ENCODE measurements around the gene MRPL20. TPM values are rescaled to one million over a fixed set of nuclear protein-coding genes. Genes with fewer than 3 reads are reported as not detected.

MRPL20 gene
- polyA plus RNA-seq, 1 of the 3 experiments (the other 2 are of a cell fraction), result 210 TPM

DNA sequence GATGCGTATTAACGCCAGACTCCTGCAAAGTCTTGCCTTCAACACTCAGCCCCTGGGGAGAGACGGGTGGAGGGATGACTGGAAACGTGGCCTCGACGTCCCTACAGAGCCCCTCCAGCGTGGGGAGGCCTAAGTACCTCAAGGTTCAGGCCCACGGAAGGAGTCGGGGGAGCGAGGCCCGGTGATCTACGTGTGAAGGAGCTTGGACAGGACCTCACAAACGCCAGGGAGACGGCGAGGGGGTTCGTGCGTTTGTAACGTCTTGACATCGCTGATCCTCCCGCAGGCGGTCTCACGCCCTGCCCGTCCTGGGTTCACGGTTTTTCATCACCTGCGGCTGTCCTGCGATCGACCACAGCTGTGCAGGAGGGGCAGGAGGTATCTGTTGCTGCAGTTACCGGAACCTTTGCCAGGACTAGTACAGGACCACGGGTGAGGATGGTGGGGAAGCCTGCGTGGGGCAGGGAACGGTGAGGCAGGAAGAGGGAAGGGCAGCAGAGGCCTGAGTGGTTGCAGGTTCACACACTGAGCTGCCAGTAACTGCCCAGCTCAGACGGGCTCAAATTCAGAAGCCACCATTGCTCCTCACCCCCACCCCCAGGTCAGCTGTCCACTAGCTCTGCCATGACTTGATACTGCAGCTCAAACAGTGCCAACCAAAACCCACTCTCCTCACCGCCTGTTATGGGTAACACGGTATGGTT lies 7.1 kb downstream of the MRPL20 start:
- 0 out of 2 replicates have a peak, but pooled peaks have one; percentile 43 for TF ChIP-seq FOXJ3 (CRISPR knock-in tag; IDR thresholded peaks at IDR 0.05)
- no peak; the same call in 1 of the 2 replicates for TF ChIP-seq MXI1 (IDR thresholded peaks at IDR 0.05; ENCODE audit: low read depth, low read length)
- TF ChIP-seq POLR2AphosphoS5 (IDR thresholded peaks at IDR 0.05; ENCODE audit: low read depth, low read length), result peak; percentile 11
- Histone ChIP-seq H3K4me1 (ENCODE audit: control insufficient read depth in 1 of 2, insufficient read depth in 2 of 2, low read depth in 1 of 2, low read length in 1 of 2) (peaks cover 6 to 23% of the 10 kb centered on the region in 2 experiments; a peak in 1 of 4 replicates), H2AFZ (ENCODE audit: low read depth) (peak overlapping the region; percentile 63; the same call in 1 of the 2 replicates), H3F3A (replicated peaks; ENCODE audit: insufficient read depth) (peaks cover 30% of the 10 kb centered on the region), H3K4me2 (peak overlapping the region; percentile 94), H3K27me3 (ENCODE audit: insufficient read depth) (no peaks in the 10 kb centered on the region), H3K79me2 (ENCODE audit: insufficient read depth) (peaks cover 89% of the 10 kb centered on the region), H3K4me3 (ENCODE audit: low read depth in 2 of 2, low read length in 1 of 2) (peak overlapping the region; percentile 74 to 78), H3K9me2 (no peaks in the 10 kb centered on the region), H3K9me3 (no peaks in the 10 kb centered on the region), H4K20me1 (ENCODE audit: insufficient read depth) (no peaks in the 10 kb centered on the region), H3K27ac (ENCODE audit: low read depth in 2 of 2, low read length in 1 of 2) (peak overlapping the region; percentile 72 to 85), H3K36me3 (replicated peaks in 1 of 2; ENCODE audit: control insufficient read depth in 1 of 2, insufficient read depth in 2 of 2, low read length in 1 of 2) (peaks cover 23 to 32% of the 10 kb centered on the region in 2 experiments), H3K9ac (peak overlapping the region; percentile 93)
- WGBS (ENCODE audit: low lambda C conversion rate), result 4% methylated on average over 14 of the region's 34 CpGs
- CTCF ChIA-PET, result interaction anchor here (1.3 to 3.8 kb wide), 5 partner anchors 8 to 35 kb away, joined by 3 to 16 read pairs (median 6); partner anchors contain the start of gene MRPL20
- no peak for DNase-seq
- POLR2A ChIA-PET, result interaction anchor here (0.7 to 2.1 kb wide), 4 partner anchors 21 to 106 kb away, joined by 3 to 15 read pairs (median 4); partner anchors contain the start of genes ANKRD65 and AURKAIP1

DNA sequence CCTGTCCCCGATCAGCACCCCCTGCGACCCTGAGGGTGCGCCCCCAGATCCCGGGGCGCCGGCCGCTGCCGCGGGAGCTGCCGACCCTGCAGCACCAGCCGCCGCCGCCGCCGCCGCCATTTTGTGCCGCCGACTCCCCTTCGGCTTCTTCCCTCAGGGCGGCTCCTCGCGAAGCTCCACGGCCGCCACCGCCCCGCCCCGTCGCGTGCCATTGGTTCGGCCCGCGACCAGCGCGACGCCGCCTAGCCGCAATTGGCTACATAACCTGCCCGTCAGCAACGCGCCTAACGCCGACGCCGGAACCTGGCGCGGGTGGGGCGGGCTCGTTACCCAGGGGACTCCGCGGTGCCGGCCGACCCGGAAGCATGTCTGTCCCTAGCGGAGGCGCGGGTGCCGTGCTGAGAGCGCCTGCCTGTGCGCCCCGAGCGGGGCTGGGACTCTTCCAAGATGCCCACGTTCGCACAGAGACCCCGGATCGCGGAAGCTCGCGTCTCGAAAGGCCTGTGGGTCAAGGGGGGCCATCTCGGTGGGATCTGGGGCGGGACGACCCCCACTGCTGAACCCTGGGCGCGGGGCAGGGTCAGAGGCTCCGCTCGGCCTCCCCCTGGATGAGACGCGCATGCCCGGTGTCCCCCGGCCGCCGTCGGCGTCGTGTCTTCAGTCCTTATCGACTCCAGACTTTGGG lies 7.8 kb downstream of the MRPL20 start, which contains the start of gene CCNL2:
Gene CCNL2, minus strand, starts transcription at position 149 of the 685 bp plus-strand sequence. Its CDS starts 29 bp downstream, at position 120.
- Histone ChIP-seq H3K79me2 (ENCODE audit: insufficient read depth) (peaks cover 91% of the 10 kb centered on the region), H3K4me1 (ENCODE audit: control insufficient read depth in 1 of 2, insufficient read depth in 2 of 2, low read depth in 1 of 2, low read length in 1 of 2) (peaks cover 6 to 23% of the 10 kb centered on the region in 2 experiments; a peak in 1 of 4 replicates), H2AFZ (ENCODE audit: low read depth) (peak within 1 kb of the TSS; percentile 63; the same call in 1 of the 2 replicates), H3K9me3 (no peaks in the 10 kb centered on the region), H3K9ac (peak within 1 kb of the TSS; percentile 93), H3K4me2 (peak within 1 kb of the TSS; percentile 94), H3K4me3 (ENCODE audit: low read depth in 2 of 2, low read length in 1 of 2) (peak within 1 kb of the TSS; percentile 74 to 78), H3K36me3 (replicated peaks in 1 of 2; ENCODE audit: control insufficient read depth in 1 of 2, insufficient read depth in 2 of 2, low read length in 1 of 2) (peaks cover 24 to 35% of the 10 kb centered on the region in 2 experiments), H4K20me1 (ENCODE audit: insufficient read depth) (no peaks in the 10 kb centered on the region), H3K27me3 (ENCODE audit: insufficient read depth) (no peaks in the 10 kb centered on the region), H3F3A (replicated peaks; ENCODE audit: insufficient read depth) (peaks cover 28% of the 10 kb centered on the region), H3K9me2 (no peaks in the 10 kb centered on the region), H3K27ac (ENCODE audit: low read depth in 2 of 2, low read length in 1 of 2) (peak within 1 kb of the TSS; percentile 72 to 85)
- ChIA-PET POLR2A (interaction anchor here (0.6 to 2.1 kb wide), 6 partner anchors 8 to 28 kb away, joined by 3 to 15 read pairs (median 6); partner anchors contain the start of genes AURKAIP1 and MRPL20), CTCF (interaction anchor here (0.7 to 3.8 kb wide), 8 partner anchors 8 to 219 kb away, joined by 3 to 16 read pairs (median 3); partner anchors contain the start of genes ATAD3A and MRPL20)
- no CpG with 5 or more reads among the region's 86 CpGs for WGBS (ENCODE audit: low lambda C conversion rate)
- peak; percentile 99 for DNase-seq
- TF ChIP-seq EP300 (IDR thresholded peaks at IDR 0.05; ENCODE audit: borderline replicate concordance in 1 of 2, low read depth in 1 of 2, low read length in 1 of 2) (peak in 1 of 2 experiments; percentile 20; a peak in 1 of 4 replicates), NRF1 (IDR thresholded peaks at IDR 0.05; ENCODE audit: low read depth, low read length) (peak; percentile 52), TAF1 (IDR thresholded peaks at IDR 0.05; ENCODE audit: borderline replicate concordance, low read depth, low read length) (peak; percentile 46), MEF2A (IDR thresholded peaks at IDR 0.05; ENCODE audit: borderline replicate concordance, low read depth) (no peak), FOXM1 (IDR thresholded peaks at IDR 0.05; ENCODE audit: low read depth) (no peak), SMC3 (IDR thresholded peaks at IDR 0.05; ENCODE audit: low read depth, low read length) (no peak), YY1 (IDR thresholded peaks at IDR 0.05; ENCODE audit: low read depth) (peak; percentile 91), NFIC (IDR thresholded peaks at IDR 0.05; ENCODE audit: borderline replicate concordance) (no peak), EZH2phosphoT487 (IDR thresholded peaks at IDR 0.05; ENCODE audit: borderline replicate concordance, low read depth) (no peak), ELF1 (IDR thresholded peaks at IDR 0.05) (peak; percentile 95), RXRA (IDR thresholded peaks at IDR 0.05; ENCODE audit: borderline replicate concordance, low read depth) (no peak), FOXJ3 (CRISPR knock-in tag; IDR thresholded peaks at IDR 0.05) (no peak), RAD21 (IDR thresholded peaks at IDR 0.05; ENCODE audit: low read length) (no peak), GATA2 (CRISPR knock-in tag; IDR thresholded peaks at IDR 0.05) (no peak)
- TF ChIP-seq, protein P1, sequence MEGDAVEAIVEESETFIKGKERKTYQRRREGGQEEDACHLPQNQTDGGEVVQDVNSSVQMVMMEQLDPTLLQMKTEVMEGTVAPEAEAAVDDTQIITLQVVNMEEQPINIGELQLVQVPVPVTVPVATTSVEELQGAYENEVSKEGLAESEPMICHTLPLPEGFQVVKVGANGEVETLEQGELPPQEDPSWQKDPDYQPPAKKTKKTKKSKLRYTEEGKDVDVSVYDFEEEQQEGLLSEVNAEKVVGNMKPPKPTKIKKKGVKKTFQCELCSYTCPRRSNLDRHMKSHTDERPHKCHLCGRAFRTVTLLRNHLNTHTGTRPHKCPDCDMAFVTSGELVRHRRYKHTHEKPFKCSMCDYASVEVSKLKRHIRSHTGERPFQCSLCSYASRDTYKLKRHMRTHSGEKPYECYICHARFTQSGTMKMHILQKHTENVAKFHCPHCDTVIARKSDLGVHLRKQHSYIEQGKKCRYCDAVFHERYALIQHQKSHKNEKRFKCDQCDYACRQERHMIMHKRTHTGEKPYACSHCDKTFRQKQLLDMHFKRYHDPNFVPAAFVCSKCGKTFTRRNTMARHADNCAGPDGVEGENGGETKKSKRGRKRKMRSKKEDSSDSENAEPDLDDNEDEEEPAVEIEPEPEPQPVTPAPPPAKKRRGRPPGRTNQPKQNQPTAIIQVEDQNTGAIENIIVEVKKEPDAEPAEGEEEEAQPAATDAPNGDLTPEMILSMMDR (IDR thresholded peaks at IDR 0.05), result peak; percentile 53
- TF ChIP-seq, protein P2, sequence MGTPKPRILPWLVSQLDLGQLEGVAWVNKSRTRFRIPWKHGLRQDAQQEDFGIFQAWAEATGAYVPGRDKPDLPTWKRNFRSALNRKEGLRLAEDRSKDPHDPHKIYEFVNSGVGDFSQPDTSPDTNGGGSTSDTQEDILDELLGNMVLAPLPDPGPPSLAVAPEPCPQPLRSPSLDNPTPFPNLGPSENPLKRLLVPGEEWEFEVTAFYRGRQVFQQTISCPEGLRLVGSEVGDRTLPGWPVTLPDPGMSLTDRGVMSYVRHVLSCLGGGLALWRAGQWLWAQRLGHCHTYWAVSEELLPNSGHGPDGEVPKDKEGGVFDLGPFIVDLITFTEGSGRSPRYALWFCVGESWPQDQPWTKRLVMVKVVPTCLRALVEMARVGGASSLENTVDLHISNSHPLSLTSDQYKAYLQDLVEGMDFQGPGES (IDR thresholded peaks at IDR 0.05; ENCODE audit: low read depth, low read length), result peak; percentile 91
- TF ChIP-seq, protein P3, sequence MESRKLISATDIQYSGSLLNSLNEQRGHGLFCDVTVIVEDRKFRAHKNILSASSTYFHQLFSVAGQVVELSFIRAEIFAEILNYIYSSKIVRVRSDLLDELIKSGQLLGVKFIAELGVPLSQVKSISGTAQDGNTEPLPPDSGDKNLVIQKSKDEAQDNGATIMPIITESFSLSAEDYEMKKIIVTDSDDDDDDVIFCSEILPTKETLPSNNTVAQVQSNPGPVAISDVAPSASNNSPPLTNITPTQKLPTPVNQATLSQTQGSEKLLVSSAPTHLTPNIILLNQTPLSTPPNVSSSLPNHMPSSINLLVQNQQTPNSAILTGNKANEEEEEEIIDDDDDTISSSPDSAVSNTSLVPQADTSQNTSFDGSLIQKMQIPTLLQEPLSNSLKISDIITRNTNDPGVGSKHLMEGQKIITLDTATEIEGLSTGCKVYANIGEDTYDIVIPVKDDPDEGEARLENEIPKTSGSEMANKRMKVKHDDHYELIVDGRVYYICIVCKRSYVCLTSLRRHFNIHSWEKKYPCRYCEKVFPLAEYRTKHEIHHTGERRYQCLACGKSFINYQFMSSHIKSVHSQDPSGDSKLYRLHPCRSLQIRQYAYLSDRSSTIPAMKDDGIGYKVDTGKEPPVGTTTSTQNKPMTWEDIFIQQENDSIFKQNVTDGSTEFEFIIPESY (IDR thresholded peaks at IDR 0.05; ENCODE audit: borderline replicate concordance, low read depth), result peak; percentile 80

Data from SK-N-SH (cell line).